Muscle layer of colon (tissue), 2 donors: Measurements from ENCODE around the gene SOX6.

ENCODE experiments used
- H3K27ac ChIP-seq: one replicate; pipeline ENCODE4 v1.7.0; 2013; ENCODE audit warnings: low read depth, mild to moderate bottlenecking, low read length, moderate library complexity
- H3K27me3 ChIP-seq, 2 donors: one replicate each; pipeline ENCODE4 v1.7.0; 2013; ENCODE audit warnings: low read length in 2 of 2, mild to moderate bottlenecking in 2 of 2; ENCODE audit not compliant: insufficient read depth in 2 of 2, control insufficient read depth in 1 of 2
- H3K36me3 ChIP-seq: one replicate; pipeline ENCODE4 v1.7.0; 2013; ENCODE audit warnings: mild to moderate bottlenecking, low read length; ENCODE audit not compliant: insufficient read depth
- H3K4me1 ChIP-seq: one replicate; pipeline ENCODE4 v1.7.0; 2013; ENCODE audit warnings: mild to moderate bottlenecking, low read length; ENCODE audit not compliant: insufficient read depth
- H3K4me3 ChIP-seq, 2 donors: one replicate each; pipeline ENCODE4 v1.7.0; 2013; ENCODE audit warnings: low read length in 2 of 2, low read depth in 1 of 2, mild to moderate bottlenecking in 1 of 2, moderate library complexity in 1 of 2
- H3K9ac ChIP-seq: one replicate; pipeline ENCODE4 v1.7.0; 2013; ENCODE audit warnings: low read length
- H3K9me3 ChIP-seq: one replicate; pipeline ENCODE4 v1.7.0; 2013; ENCODE audit warnings: mild to moderate bottlenecking, low read length
- donor health status: abdominal sarcoma.
- donor health status: Adenocarcinoma of cecum.

Gene SOX6

DNA sequence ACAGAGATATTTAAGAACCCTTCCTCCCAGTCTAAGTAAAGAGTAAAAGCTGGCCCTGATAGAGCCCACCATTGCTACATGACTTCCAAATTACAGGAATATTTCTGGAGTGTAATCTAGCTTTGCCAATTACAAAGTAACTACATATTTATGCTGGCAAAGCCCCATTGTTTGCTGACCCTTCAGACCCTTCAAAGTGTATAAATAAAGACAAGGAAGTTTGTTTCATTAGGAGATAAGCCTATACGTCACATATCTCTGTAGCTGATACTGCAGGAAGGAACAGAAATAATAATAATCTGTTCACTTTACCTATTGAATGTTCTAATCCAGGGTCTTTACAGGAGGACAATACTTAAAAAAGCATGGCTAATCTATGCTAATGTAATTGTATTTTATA, 375.1 kb downstream of the SOX6 start:
- H3K36me3 ChIP-seq: no peaks in the 10 kb centered on the region
- no peaks in the 10 kb centered on the region for H3K27me3 ChIP-seq
- no peak overlapping the region for H3K9ac ChIP-seq
- H3K9me3 ChIP-seq: no peaks in the 10 kb centered on the region
- H3K4me1 ChIP-seq: no peaks in the 10 kb centered on the region
- no peak overlapping the region for H3K4me3 ChIP-seq
- H3K27ac ChIP-seq: no peak overlapping the region

DNA sequence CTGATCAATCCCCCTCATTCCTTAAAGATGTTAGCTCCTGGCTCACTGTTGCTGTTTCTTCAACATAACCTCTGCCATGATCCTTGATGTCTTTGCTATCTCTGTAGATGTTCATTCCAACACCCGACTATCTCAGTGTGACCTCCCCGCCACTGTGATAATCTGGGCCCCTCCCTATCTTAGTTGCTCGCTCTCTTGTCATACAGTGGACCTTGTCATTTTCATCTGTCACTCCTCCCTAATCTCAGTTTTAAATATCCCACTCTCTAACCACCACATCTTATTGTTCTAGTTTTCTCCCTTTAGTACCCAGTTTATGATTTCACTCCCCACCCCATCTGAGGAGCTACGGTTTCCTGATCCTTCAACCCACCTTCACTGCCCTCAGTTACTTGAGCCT, 379.2 kb downstream of the SOX6 start:
- Histone ChIP-seq H3K4me1 (no peaks in the 10 kb centered on the region), H3K27me3 (no peaks in the 10 kb centered on the region), H3K9ac (no peak overlapping the region), H3K9me3 (no peaks in the 10 kb centered on the region), H3K36me3 (no peaks in the 10 kb centered on the region), H3K4me3 (no peak overlapping the region), H3K27ac (no peak overlapping the region)

DNA sequence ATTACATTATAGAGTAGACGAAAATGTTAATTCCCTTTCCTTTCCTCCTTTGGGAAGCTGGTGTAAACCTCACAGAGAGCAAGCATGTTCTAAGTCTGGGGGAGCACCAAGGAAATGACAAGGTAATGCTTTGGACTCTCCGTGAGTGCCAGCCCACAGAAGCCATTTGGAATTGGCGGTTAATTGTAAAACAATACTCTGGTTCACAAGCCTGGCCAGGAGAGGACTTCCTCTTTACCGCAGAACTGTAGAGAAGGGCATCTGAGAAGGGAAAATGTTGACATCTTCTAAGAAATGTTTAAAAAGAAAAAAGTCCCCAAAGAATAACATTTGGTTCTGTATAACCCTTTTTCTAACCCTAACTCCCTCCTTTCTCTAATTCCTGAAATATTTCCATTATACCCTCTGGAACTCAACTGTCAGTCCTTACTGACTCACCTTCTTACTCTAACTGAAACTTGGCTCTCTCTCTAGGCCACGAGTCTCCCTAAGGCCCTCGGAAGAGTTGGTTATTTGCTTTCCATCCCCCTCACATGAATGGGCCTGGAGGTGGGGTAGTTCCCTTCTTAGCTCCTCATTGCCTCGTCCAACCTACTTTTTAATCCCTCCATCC, 379.8 kb downstream of the SOX6 start:
- Histone ChIP-seq H3K4me1 (no peaks in the 10 kb centered on the region), H3K36me3 (no peaks in the 10 kb centered on the region), H3K27me3 (no peaks in the 10 kb centered on the region), H3K4me3 (no peak overlapping the region), H3K9me3 (no peaks in the 10 kb centered on the region), H3K9ac (no peak overlapping the region), H3K27ac (no peak overlapping the region)

DNA sequence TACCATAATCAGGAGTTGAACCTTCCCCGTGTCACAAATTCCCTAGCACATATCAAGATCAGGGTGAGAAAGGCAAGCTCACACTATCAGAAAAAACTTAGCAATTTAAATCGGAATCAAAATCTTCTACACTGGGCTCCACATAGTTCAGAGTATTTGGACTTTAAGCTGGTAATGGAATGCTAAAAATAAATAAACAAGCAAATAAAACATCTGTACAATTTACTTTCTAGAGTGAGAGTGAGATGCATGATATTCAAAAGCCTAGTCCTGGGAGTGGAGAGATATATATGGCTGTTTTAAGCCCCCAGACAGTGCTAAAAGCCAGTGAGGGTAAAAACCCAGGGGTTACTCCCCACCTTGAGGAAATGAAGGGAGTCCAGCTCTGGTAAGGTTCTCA, 380.6 kb downstream of the SOX6 start:
- no peak overlapping the region for H3K4me3 ChIP-seq
- no peaks in the 10 kb centered on the region for H3K4me1 ChIP-seq
- H3K27me3 ChIP-seq: no peaks in the 10 kb centered on the region
- no peak overlapping the region for H3K9ac ChIP-seq
- no peak overlapping the region for H3K27ac ChIP-seq
- H3K36me3 ChIP-seq: no peaks in the 10 kb centered on the region
- no peaks in the 10 kb centered on the region for H3K9me3 ChIP-seq

DNA sequence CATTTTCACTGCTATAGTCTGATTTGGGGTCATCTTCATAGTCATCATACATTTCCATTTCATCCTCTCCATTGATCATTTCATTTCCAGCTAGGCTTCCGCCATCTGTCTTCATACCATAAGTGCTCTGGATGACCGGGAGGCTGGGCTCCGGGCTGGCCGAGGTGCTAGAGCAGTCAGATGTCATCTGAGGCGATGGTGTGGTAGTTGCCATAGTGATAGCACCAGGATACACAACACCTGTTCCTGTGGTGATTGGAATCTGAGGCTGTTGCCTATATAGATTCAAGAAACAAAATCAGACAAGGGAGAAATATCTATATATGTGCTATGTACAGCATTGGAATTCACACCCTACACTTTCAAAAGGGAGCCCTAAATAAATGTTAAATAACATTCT, 383.5 kb downstream of the SOX6 start:
- H3K4me3 ChIP-seq: no peak overlapping the region
- H3K27me3 ChIP-seq: no peaks in the 10 kb centered on the region
- H3K9me3 ChIP-seq: no peaks in the 10 kb centered on the region
- H3K4me1 ChIP-seq: peaks cover 20% of the 10 kb centered on the region
- no peaks in the 10 kb centered on the region for H3K36me3 ChIP-seq
- H3K9ac ChIP-seq: no peak overlapping the region
- H3K27ac ChIP-seq: no peak overlapping the region

DNA sequence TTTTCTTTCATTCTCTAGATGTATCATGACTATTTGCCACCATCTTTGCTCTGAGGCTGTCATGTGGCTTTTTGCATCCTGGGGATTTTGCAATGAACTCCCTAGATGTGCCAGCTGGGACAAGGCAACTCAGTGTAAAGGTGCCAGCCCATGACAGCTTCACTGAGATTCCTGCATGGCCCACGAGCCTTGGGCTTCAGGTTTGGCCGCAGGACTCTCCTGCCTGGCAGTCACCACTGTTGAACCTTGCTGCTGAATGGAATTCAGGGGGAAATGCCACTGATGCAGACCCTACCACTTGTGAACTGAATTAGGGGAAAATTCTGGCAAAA, 385.2 kb downstream of the SOX6 start:
- no peaks in the 10 kb centered on the region for H3K36me3 ChIP-seq
- no peak overlapping the region for H3K4me3 ChIP-seq
- H3K9ac ChIP-seq: no peak overlapping the region
- H3K27ac ChIP-seq: no peak overlapping the region
- peaks cover 26% of the 10 kb centered on the region for H3K4me1 ChIP-seq
- H3K9me3 ChIP-seq: no peaks in the 10 kb centered on the region
- no peaks in the 10 kb centered on the region for H3K27me3 ChIP-seq

DNA sequence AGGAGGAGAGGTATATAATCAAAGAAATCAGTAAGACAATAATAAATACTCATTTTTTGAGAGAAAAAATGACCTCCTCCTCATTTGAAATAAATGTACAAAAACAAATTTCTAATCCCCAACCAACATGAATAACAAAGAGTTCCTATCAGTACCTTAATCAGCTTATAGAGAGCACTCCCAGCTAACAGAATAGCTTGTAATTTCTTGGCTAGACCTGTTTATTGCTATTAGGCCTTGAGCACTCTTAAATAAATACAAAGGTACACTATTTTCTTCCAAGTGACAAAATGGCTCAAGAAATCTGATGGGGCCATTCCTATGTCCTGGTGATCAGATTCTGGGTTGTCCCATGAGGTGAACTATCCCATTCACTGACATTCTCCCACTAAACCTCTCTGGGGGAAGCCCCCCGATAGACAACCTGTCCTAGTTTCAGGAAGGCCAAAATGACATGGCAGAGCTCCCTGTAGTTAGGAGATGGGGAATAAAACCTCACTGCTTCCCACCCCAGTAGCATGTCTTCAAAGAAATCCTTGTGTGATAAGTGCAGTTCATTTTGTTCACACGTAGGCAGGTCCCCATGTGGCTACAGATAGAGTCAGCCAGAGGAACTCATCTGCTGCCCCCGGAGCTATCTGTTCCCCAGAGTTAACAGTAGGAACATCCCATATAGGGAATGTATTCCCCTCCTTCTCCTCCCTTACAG, 385.7 kb downstream of the SOX6 start:
- Histone ChIP-seq H3K9ac (no peak overlapping the region), H3K27ac (no peak overlapping the region), H3K27me3 (no peaks in the 10 kb centered on the region), H3K36me3 (no peaks in the 10 kb centered on the region), H3K4me3 (no peak overlapping the region), H3K9me3 (no peaks in the 10 kb centered on the region), H3K4me1 (peaks cover 26% of the 10 kb centered on the region)

DNA sequence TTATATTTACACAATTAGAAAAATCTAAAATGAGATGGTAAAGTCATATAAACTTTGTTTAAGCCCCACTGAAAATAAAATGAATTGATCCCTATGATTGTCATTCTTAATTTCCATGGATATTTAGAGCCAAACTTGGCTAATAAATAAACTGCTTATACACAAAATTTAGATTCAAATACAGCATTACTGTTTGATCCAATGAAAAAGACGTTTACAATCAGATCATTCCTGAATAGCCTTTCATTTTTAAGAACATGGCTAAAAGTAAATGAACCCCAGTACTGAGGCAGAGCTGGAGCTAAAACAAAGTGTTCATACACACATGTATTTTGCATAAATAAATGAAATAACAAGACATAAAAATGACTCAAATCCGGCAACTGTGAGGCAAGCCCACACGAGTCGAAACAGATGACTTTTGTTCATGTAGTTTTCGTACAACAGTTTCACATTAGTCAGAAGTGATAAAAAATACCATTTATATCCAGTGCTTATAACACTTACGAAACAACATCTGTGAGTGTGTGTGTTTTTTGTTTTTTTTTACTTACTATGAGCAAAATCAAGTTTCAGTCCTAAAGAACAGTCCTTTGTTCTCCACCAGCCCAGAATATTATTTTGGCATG, 386.5 kb downstream of the SOX6 start:
- H3K9me3 ChIP-seq: no peaks in the 10 kb centered on the region
- H3K9ac ChIP-seq: no peak overlapping the region
- H3K27me3 ChIP-seq: no peaks in the 10 kb centered on the region
- H3K36me3 ChIP-seq: no peaks in the 10 kb centered on the region
- peaks cover 26% of the 10 kb centered on the region for H3K4me1 ChIP-seq
- no peak overlapping the region for H3K4me3 ChIP-seq
- H3K27ac ChIP-seq: no peak overlapping the region

DNA sequence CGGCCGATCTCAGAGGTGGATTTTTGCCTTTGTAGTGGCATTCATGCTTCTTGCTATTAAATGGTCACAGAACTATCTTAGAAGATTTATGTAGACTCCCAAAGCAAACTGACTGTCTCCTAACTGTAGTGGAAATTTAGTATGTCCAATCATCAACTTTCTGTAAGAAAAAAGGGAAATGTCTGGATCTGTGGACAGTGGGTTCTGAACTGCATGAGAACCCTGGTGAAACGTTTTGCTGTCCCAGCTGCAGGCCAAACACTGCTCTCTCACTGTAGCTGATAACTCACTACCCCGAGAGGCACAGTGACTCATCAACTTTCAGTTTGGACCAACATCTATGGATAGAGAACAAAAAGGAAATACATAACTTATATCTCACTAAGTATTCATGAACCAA, 387.1 kb downstream of the SOX6 start:
- Histone ChIP-seq H3K9me3 (no peaks in the 10 kb centered on the region), H3K9ac (no peak overlapping the region), H3K27me3 (no peaks in the 10 kb centered on the region), H3K36me3 (no peaks in the 10 kb centered on the region), H3K27ac (no peak overlapping the region), H3K4me3 (no peak overlapping the region), H3K4me1 (peaks cover 26% of the 10 kb centered on the region)

DNA sequence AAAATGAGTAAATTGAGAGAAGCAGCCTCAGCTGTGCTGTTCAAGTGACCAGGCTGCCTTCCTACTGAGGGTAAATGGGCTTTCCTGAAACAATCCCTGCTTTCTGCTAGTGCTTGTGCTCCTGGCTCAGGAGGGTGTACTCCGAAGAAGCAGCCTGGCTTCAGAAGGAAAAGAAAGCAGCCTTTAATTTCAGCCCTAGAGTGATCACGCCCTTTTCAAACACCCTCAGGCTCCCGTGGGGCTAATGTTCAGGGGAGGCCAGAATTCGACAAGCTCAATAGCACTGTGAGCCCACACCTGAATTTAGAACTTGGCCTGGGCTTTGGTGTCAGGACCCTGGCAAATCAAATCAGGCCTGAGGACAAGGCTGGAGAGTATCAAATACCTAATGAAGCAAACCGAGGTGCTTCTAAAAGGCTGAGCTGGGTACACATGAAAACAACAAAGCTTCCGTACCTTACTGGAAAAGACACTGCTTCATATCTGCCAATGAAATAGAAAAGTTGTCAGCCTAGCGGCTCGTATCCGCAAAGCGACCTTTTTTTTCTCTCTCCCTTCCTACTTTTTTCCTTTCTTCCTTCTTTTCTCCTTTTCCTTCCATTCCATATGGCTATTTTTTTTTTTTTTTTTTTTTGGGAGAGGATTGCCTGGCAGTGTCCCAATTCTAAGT, 387.8 kb downstream of the SOX6 start:
- Histone ChIP-seq H3K9me3 (no peaks in the 10 kb centered on the region), H3K4me3 (no peak overlapping the region), H3K4me1 (peaks cover 26% of the 10 kb centered on the region), H3K27me3 (no peaks in the 10 kb centered on the region), H3K36me3 (no peaks in the 10 kb centered on the region), H3K9ac (no peak overlapping the region), H3K27ac (peak overlapping the region; percentile 14)

DNA sequence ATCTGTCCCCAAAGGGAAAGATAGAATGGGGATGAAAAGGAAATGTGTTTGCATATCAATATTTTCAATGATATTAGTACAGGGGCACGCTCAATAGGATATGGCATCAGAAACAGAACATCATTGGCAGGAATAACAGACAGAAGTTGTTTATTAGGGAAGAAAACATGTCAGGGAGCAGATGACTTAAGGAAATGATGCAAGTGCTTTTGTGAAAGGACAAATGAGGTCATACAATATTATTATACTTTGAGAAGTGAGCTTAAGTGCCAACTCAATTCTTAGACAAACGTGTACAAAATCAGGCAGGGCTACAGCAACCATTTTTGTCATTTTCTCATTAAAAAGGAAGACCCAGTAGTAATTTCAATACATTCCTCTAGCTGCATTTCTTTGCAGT, 388.4 kb downstream of the SOX6 start:
- H3K27ac ChIP-seq: no peak overlapping the region
- no peaks in the 10 kb centered on the region for H3K36me3 ChIP-seq
- no peak overlapping the region for H3K9ac ChIP-seq
- no peaks in the 10 kb centered on the region for H3K27me3 ChIP-seq
- H3K4me3 ChIP-seq: no peak overlapping the region
- no peaks in the 10 kb centered on the region for H3K9me3 ChIP-seq
- H3K4me1 ChIP-seq: peaks cover 26% of the 10 kb centered on the region
